HG03469 (cell line): ENCODE results near the gene FBXO2.
"Not testable (repeated sequence)": the region's sequence is repeated elsewhere in the genome, so short reads cannot be mapped to it uniquely, and the experiment has no call there.

Source experiments
- ATAC-seq: cut with Tn5 transposase; IDR thresholded peaks from one replicate; pipeline ENCODE4 v1.9.1; 2021; ENCODE audit warnings: mild to moderate bottlenecking, moderate library complexity, moderate number of reproducible peaks; ENCODE audit not compliant: unreplicated experiment

FBXO2 gene

GRCh38 chr1:11653101-11653860 is 948 bp downstream of the FBXO2 start:
- ATAC-seq, result no peak

- ATAC-seq, result no peak
Measured at GRCh38 chr1:11652203-11652780, 1.9 kb downstream of the FBXO2 start.

GRCh38 chr1:11651017-11651416 is 3.2 kb downstream of the FBXO2 start:
- no peak for ATAC-seq

- no peak for ATAC-seq
Measured at GRCh38 chr1:11650331-11650991, 3.8 kb downstream of the FBXO2 start.

- ATAC-seq, result no peak
Measured at GRCh38 chr1:11649624-11650330, 4.5 kb downstream of the FBXO2 start.

GRCh38 chr1:11649237-11649623 is 5.0 kb downstream of the FBXO2 start:
- no peak for ATAC-seq

GRCh38 chr1:11648732-11649158 is 5.5 kb downstream of the FBXO2 start:
- ATAC-seq, result no peak

- ATAC-seq, result no peak
Measured at GRCh38 chr1:11648039-11648438, 6.2 kb downstream of the FBXO2 start.

- no peak for ATAC-seq
Measured at GRCh38 chr1:11647333-11647732, 6.9 kb downstream of the FBXO2 start.

- ATAC-seq, result no peak
Measured at GRCh38 chr1:11646317-11646716, 7.9 kb downstream of the FBXO2 start.

GRCh38 chr1:11645670-11646265 is 8.5 kb downstream of the FBXO2 start:
- no peak for ATAC-seq

- ATAC-seq, result no peak
Measured at GRCh38 chr1:11645270-11645669, 9.0 kb downstream of the FBXO2 start.

GRCh38 chr1:11643782-11644181 is 10.4 kb downstream of the FBXO2 start:
- ATAC-seq, result no peak

- ATAC-seq, result not testable (repeated sequence)
Measured at GRCh38 chr1:11642418-11643017, 11.7 kb downstream of the FBXO2 start.

GRCh38 chr1:11641776-11642305 is 12.4 kb downstream of the FBXO2 start:
- no peak for ATAC-seq

- no peak for ATAC-seq
Measured at GRCh38 chr1:11640944-11641343, 13.3 kb downstream of the FBXO2 start.

- no peak for ATAC-seq
Measured at GRCh38 chr1:11640101-11640500, 14.1 kb downstream of the FBXO2 start.

GRCh38 chr1:11639372-11639771 is 14.9 kb downstream of the FBXO2 start:
- no peak for ATAC-seq

- no peak for ATAC-seq
Measured at GRCh38 chr1:11638121-11638520, 16.1 kb downstream of the FBXO2 start.
